Fibroblast of upper back skin (primary cell): Measurements from ENCODE around the gene XIRP2.

Source experiments
- DNase-seq: peaks from one replicate; pipeline ENCODE4 v3.0.0-alpha.2; 2013

Gene XIRP2

GRCh38 chr2:167140767-167141166 lies 252.5 kb downstream of the XIRP2 start:
- DNase-seq = peak; percentile 98

GRCh38 chr2:167142554-167142953 lies 254.3 kb downstream of the XIRP2 start:
- DNase-seq = no peak

GRCh38 chr2:167144179-167144898 lies 256.1 kb downstream of the XIRP2 start:
- peak; percentile 68 for DNase-seq

- no peak for DNase-seq
Measured at GRCh38 chr2:167147271-167147941, 259.1 kb downstream of the XIRP2 start.

- DNase-seq = no peak
Measured at GRCh38 chr2:167151894-167152293, 263.6 kb downstream of the XIRP2 start.

- peak; percentile 32 for DNase-seq
Measured at GRCh38 chr2:167157523-167157922, 269.2 kb downstream of the XIRP2 start.

GRCh38 chr2:167177196-167177595 lies 288.9 kb downstream of the XIRP2 start:
- DNase-seq = peak; percentile 65

- peak; percentile 64 for DNase-seq
Measured at GRCh38 chr2:167181134-167181533, 292.9 kb downstream of the XIRP2 start.

- DNase-seq = no peak
Measured at GRCh38 chr2:167181688-167182087, 293.4 kb downstream of the XIRP2 start.

GRCh38 chr2:167182403-167182802 lies 294.1 kb downstream of the XIRP2 start:
- no peak for DNase-seq

- DNase-seq = no peak
Measured at GRCh38 chr2:167183931-167184330, 295.7 kb downstream of the XIRP2 start.

GRCh38 chr2:167186465-167186864 lies 298.2 kb downstream of the XIRP2 start:
- no peak for DNase-seq

GRCh38 chr2:167187049-167187727 lies 298.9 kb downstream of the XIRP2 start:
- no peak for DNase-seq

- no peak for DNase-seq
Measured at GRCh38 chr2:167187978-167188967, 300.0 kb downstream of the XIRP2 start.

- peak; percentile 75 for DNase-seq
Measured at GRCh38 chr2:167190053-167190452, 301.8 kb downstream of the XIRP2 start.

GRCh38 chr2:167191588-167191987 lies 303.3 kb downstream of the XIRP2 start:
- DNase-seq = peak; percentile 72

- DNase-seq = peak; percentile 35
Measured at GRCh38 chr2:167192833-167193232, 304.6 kb downstream of the XIRP2 start.

- peak; percentile 83 for DNase-seq
Measured at GRCh38 chr2:167196461-167197252, 308.4 kb downstream of the XIRP2 start.

GRCh38 chr2:167198009-167198408 lies 309.7 kb downstream of the XIRP2 start:
- no peak for DNase-seq

- no peak for DNase-seq
Measured at GRCh38 chr2:167198576-167198975, 310.3 kb downstream of the XIRP2 start.

- DNase-seq = no peak
Measured at GRCh38 chr2:167200019-167200418, 311.7 kb downstream of the XIRP2 start.

GRCh38 chr2:167209784-167210183 lies 321.5 kb downstream of the XIRP2 start:
- peak; percentile 3 for DNase-seq
